ENCODE data around the gene SLC20A1. TPM values are rescaled to one million over a fixed set of nuclear protein-coding genes. Genes with fewer than 3 reads are reported as not detected.

SLC20A1 gene
- total RNA-seq = 10 to 100 TPM in 1 of 4 donors, 1 to 10 TPM in 3; 6.9 to 85.7 (median 9.2) TPM

GRCh38 chr2:112645310-112646101, at the start of gene SLC20A1:
Gene SLC20A1 (plus strand): TSS chr2:112645939. CDS start chr2:112646829, 890 bp downstream.
- peaks cover 22 to 26% of the 10 kb centered on the region in 2 donors for H3K4me1 ChIP-seq
- intact Hi-C loops (cut with DNase I; ENCODE audit: low total_unique reads) = loop anchor here (1.0 to 5.0 kb wide), 5 partner anchors 37 to 387 kb away; partner anchors contain the start of genes CHCHD5 and POLR1B
- H3K9me3 ChIP-seq = no peaks in the 10 kb centered on the region
- H3K4me3 ChIP-seq = peak within 1 kb of the TSS; percentile 76 to 91 (median 81)
- no peaks in the 10 kb centered on the region for H3K27me3 ChIP-seq
- peak; percentile 93 to 94 for DNase-seq
- H3K27ac ChIP-seq = peak within 1 kb of the TSS; percentile 95 to 99 (median 96)
- in situ Hi-C loops (cut with MboI; ENCODE audit: low sequenced_read_pairs in 4 of 4) = no loop called here
- H3K36me3 ChIP-seq = peaks cover 0 to 21% of the 10 kb centered on the region in 2 donors
- ATAC-seq = peak; percentile 87 to 88
- peak; percentile 99 to 100 for TF ChIP-seq POLR2A (IDR thresholded peaks at IDR 0.05)
- TF ChIP-seq CTCF (IDR thresholded peaks at IDR 0.05 in 4 of 5, conservative IDR thresholded peaks at IDR 0.05 in 1 of 5) = peak in 4 of 5 experiments; percentile 16 to 56 (median 46)

DNA sequence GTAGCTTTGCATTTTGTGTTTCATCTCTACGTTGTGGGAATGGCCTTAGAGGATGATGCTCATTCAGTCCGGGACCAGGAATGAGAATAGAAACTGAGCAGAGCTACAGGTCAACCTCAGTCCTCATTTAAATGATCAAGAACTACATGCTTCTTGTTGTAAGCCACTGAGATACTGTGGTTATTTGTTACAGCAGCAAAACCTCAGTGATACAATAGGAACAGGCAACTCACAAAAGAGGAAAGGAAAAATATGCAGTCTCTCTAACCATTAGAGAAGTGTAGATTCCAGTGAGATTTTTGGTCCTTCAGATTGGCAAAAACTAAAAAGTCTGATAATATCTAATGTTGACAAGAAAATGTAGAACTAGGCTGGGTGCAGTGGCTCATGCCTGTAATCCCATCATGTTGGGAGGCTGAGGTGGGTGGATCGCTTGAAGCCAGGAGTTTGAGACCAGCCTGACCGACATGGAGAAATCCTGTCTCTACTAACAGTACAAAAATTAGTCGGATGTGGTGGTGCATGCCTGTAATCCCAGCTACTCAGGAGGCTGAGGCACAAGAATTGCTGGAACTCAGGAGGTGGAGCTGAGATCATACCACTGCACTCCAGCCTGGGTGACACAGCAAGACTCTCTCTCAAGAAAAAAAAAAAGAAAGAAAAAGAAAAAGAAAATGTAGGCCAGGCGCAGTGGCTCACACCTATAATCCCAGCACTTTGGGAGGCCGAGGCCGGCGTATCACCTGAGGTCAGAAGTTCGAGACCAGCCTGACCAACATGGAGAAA, 48.0 kb upstream of the SLC20A1 start:
- H3K9me3 ChIP-seq = no peaks in the 10 kb centered on the region
- DNase-seq (no peak), ATAC-seq (no peak)
- peaks cover 0 to 3% of the 10 kb centered on the region in 2 donors for H3K4me1 ChIP-seq
- H3K27me3 ChIP-seq = no peaks in the 10 kb centered on the region
- in situ Hi-C loops (cut with MboI; ENCODE audit: low sequenced_read_pairs in 4 of 4) = loop anchor here in 2 of 4 donors (10.0 to 25.0 kb wide), 2 partner anchors 127 to 335 kb away; partner anchors contain the start of genes NT5DC4 (in 2 of the 2) and ZC3H8 (in 1 of the 2)
- no peak overlapping the region for H3K4me3 ChIP-seq
- no peak overlapping the region for H3K27ac ChIP-seq
- no peak for TF ChIP-seq CTCF (IDR thresholded peaks at IDR 0.05 in 4 of 5, conservative IDR thresholded peaks at IDR 0.05 in 1 of 5)
- no peak for TF ChIP-seq POLR2A (IDR thresholded peaks at IDR 0.05)
- peaks cover 0 to 14% of the 10 kb centered on the region in 2 donors for H3K36me3 ChIP-seq
- intact Hi-C loops (cut with DNase I; ENCODE audit: low total_unique reads) = no loop called here

- in situ Hi-C loops (cut with MboI; ENCODE audit: low sequenced_read_pairs in 4 of 4) = loop anchor here in 2 of 4 donors (5.0 to 25.0 kb wide), 4 partner anchors 87 to 337 kb away; no protein-coding TSS in a partner anchor
- H3K4me3 ChIP-seq = no peak overlapping the region
- no peaks in the 10 kb centered on the region for H3K27me3 ChIP-seq
- H3K36me3 ChIP-seq = no peaks in the 10 kb centered on the region
- intact Hi-C loops (cut with DNase I; ENCODE audit: low total_unique reads) = loop anchor here (1.0 kb wide), 2 partner anchors 91 to 126 kb away; no protein-coding TSS in a partner anchor
- no peak for ATAC-seq
- peaks cover 0 to 3% of the 10 kb centered on the region in 2 donors for H3K4me1 ChIP-seq
- no peak for DNase-seq
- TF ChIP-seq CTCF (IDR thresholded peaks at IDR 0.05 in 4 of 5, conservative IDR thresholded peaks at IDR 0.05 in 1 of 5) = no peak
- TF ChIP-seq POLR2A (IDR thresholded peaks at IDR 0.05) = no peak
- no peak overlapping the region for H3K27ac ChIP-seq
- no peaks in the 10 kb centered on the region for H3K9me3 ChIP-seq
Observed at GRCh38 chr2:112600634-112601033, 45.1 kb upstream of the SLC20A1 start.

DNA sequence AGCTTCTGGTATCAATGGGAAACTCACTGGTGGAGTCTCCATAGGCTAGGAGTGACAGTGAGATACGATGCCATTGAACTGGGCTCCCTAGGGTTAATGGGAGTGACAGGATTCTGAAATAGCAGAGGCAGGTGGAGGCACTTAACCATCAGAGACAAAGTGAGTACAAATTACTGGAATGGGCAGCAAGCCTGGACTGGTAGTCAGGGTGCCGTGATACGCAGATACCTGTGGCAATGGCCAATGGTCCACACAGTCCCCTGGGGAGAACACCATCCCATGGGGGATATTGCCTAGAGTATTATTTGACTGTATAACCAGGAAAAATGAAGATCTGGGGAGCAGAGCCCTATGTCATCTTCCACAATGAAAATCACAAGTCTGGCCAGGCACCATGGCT, 44.0 kb upstream of the SLC20A1 start:
- Histone ChIP-seq H3K9me3 (no peaks in the 10 kb centered on the region), H3K4me1 (peaks cover 0 to 3% of the 10 kb centered on the region in 2 donors), H3K27ac (no peak overlapping the region), H3K36me3 (no peaks in the 10 kb centered on the region), H3K27me3 (no peaks in the 10 kb centered on the region), H3K4me3 (no peak overlapping the region)
- TF ChIP-seq POLR2A (IDR thresholded peaks at IDR 0.05) = no peak
- TF ChIP-seq CTCF (IDR thresholded peaks at IDR 0.05 in 4 of 5, conservative IDR thresholded peaks at IDR 0.05 in 1 of 5) = no peak
- in situ Hi-C loops (cut with MboI; ENCODE audit: low sequenced_read_pairs in 4 of 4) = loop anchor here in 2 of 4 donors (5.0 to 25.0 kb wide), 4 partner anchors 86 to 336 kb away; no protein-coding TSS in a partner anchor
- DNase-seq (no peak), ATAC-seq (no peak)
- intact Hi-C loops (cut with DNase I; ENCODE audit: low total_unique reads) = no loop called here

Measured in gastrocnemius medialis (tissue), 4 donors.